Urothelium cell line (cell line): ENCODE results near the gene SRI.
"Not testable (repeated sequence)": the region's sequence is repeated elsewhere in the genome, so short reads cannot be mapped to it uniquely, and the experiment has no call there.

Experiments used
- DNase-seq: peaks from one replicate; pipeline ENCODE4 v3.0.0; 2011; ENCODE audit warnings: low spot score, mixed read lengths
- FAIRE-seq: peaks from 2 replicates; lab custom pipeline; 2011; peaks lifted over from hg19 to GRCh38; lab: Jason Lieb, UNC

SRI gene

GRCh38 chr7:88219781-88220747, at the start of gene SRI:
Gene SRI, minus strand, starts transcription at chr7:88220038. Its CDS starts 12 bp downstream, at chr7:88220026.
- FAIRE-seq (peak; percentile 99), DNase-seq (peak; percentile 98)

DNA sequence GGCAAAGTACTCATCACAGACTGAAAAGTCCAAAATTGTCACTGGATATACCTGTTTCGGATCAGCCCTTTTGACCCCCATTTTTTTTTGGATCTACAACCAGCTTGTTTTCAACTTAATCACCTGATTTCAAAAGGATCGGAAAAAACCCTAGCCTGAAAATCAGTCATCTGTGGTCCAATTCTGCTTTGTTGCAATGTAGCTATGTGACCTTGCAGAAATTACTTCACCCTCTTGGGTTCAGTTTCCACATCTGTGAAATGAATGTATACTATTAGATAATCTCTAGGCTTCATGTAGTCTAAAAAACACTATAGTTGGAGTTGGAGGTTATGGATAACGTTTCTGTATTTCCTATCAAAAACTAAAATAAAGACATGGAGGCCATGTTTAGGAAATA, 49.7 kb upstream of the SRI start:
- no peak for DNase-seq
- no peak for FAIRE-seq

DNA sequence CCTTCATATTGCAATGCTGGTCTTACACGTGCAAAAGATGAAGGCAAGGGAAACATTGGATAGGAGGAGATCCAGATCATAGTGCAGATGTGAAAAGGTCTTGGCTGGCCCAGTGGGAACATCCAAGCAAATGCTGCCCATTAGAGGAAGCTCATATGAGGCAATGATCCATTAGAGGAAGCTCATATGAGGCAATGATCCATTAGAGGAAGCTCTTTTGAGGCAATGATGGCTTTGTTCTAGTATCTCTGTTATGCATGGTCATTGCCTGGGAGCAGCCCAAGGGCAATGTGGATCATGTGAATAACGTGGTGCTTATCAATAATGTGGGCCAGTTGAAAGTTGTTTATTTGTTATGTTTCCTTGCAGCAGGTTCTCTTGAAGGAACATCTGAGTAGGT, 49.0 kb upstream of the SRI start:
- peak; percentile 13 for FAIRE-seq
- DNase-seq = no peak

- DNase-seq (no peak), FAIRE-seq (no peak)
These were observed 48.2 kb upstream of the SRI start for GRCh38 chr7:88268051-88268450.

DNA sequence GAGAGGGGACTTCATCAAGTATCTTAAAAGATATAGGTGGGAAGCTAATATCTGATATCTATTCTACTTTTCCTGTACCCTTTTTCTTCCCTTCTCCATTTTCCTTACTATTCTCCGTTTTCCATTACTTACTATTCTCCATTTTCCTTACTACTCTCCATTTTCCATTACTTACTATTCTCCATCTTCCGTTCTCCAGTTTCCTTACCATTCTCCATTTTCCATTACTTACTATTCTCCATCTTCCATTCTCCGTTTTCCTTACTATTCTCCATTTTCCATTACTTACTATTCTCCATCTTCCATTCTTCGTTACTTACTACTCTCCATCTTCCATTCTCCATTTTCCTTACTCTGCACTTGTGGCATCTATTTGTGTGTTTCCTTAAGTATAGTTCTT, 47.6 kb upstream of the SRI start:
- peak; percentile 40 for FAIRE-seq
- DNase-seq = no peak

DNA sequence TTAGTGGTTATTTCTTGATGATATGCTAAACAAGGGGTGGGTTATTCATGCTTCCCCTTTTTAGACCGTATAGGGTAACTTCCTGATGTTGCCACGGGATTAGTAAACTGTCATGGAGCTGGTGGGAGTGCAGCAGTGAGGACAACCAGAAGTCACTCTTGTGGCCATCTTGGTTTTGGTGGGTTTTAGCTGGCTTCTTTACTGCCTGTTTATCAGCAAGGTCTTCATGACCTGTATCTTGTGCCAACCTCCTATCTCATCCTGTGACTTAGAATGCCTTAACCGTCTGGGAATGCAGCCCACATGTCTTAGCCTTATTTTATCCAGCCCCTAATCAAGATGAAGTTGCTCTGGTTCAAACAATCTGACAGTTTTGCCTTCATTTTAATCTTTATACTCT, 45.1 kb upstream of the SRI start:
- not testable (repeated sequence) for DNase-seq, FAIRE-seq

DNA sequence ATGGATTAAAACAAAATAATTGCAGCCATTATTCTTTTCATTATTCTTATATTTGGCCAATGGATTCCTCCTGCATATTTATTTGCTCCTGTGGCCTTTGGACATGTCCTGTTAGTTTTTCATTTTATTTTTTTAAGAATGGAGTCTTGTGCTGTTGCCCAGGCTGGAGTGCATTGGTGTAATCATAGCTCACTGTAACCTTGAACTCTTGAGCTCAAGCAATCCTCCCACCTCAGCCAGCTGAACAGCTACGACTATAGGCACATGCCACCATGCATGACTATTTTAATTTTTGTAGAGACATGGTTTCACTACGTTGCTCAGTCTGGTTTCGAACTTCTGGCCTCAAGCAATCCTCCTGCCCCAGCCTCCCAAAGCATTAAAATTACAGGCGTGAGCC, 42.7 kb upstream of the SRI start:
- FAIRE-seq = peak; percentile 23
- no peak for DNase-seq

- no peak for DNase-seq
- no peak for FAIRE-seq
These were observed 40.9 kb upstream of the SRI start for GRCh38 chr7:88260719-88261118.

DNA sequence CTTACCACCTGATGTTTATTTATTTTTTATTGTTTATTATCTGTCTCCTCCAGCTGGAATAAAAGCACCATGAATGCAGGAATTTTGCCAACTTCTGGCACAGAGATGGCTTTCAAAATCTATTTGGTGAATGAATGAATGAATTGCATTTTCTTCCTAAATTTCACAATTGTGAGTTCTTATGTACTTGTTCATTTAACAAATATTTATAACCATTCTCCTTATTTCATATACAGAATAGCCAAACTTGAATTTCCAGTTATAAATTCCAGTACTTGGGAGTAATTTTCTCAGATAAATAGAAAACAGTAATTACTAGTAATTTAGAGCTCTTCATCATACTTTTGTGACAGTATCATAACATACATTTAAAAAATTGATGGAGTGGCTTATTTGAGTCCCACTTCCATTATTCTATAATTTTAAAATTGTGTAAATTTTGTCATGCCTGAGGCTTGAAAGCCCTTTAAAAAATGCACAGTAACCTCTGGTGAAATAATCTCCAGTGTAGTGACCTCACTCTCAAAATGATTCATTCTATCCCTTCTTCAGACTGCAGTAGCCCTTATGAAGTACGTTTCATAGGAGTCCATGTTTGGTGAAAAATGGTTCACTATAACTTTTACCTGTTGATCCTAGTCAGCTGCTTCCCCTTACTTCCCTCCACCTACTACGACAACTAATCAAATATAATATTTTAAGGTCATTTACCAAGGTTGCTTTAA, 40.0 kb upstream of the SRI start:
- FAIRE-seq = no peak
- no peak for DNase-seq

- FAIRE-seq = not testable (repeated sequence)
These were observed 38.5 kb upstream of the SRI start for GRCh38 chr7:88258296-88258695.

DNA sequence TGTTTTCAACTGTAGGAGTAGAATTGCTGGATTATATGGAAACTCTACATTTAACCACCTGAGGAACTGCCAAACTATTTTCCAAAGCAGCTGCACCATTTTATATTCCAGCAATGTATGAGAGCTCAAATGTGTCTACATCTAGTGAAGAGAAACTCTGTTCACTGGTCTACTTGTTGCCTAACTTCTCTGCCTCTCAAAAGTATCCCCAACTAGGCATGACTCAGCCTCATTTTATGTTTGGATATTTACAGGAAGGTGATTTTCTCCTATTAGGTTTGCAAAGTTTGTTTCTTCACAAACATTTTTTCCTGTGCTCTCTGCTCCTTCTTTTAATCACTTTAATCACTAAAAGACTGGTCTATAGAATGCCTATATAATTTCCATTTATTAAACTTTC, 37.1 kb upstream of the SRI start:
- FAIRE-seq (peak; percentile 75), DNase-seq (no peak)

More at GRCh38 chr7:88258296-88258695, 38.5 kb upstream of the SRI start:
- DNase-seq = not testable (repeated sequence)

DNA sequence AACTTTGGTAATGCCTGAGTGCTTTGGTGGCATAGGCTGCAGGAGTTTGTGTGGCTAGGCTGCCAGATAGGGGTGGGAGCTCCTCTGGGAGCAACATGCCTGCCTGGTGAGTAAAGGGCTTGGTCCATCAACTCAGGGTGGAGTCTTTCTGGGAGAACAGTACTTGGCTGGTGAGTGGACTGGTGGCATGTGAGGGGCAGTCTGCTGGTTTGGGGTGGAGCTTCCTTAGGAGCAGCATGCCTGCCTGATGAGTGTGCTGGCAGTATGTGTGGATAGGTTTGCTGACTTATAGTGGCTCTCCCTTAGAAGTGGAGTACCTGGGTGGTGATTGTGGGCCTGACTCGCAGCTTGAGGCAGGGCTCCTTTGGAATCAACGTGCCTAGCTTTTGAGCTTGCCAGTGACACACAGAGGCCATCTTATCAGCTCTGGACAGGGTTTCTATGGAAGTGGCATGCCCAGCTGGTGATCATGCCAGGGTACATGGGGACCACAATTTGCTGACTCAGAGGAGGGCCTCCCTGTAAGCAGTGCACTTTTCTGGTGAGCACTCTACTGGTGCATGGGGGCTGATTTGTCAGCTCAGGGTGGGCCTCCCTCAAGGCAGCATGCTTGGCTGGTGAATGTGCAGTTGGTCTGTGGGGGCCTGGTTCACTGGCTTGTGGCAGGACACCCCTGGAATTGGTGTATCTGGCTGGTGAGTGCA, 35.0 kb upstream of the SRI start:
- FAIRE-seq = peak; percentile 98
- peak; percentile 89 for DNase-seq

DNA sequence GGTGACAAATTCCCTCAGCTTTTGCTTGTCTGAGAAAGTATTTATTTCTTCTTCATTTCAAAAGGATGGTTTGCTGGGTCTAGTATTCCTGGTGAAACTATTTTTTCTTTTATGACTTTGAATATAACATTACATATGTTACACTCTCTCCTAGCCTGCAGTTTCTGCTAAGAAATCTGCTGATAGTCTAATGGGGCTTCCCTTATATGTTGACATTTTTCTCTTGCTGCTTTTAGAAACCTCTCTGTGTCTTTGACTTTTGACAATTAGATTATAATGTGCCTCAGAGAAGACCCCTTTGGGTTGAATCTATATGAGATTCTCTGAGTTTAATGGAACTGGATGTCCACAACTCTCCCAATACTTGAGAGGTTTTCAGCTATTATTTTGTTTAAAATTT, 33.8 kb upstream of the SRI start:
- DNase-seq (no peak), FAIRE-seq (no peak)

GRCh38 chr7:88244258-88244657, 24.4 kb upstream of the SRI start:
- DNase-seq = no peak
- no peak for FAIRE-seq

- DNase-seq (peak; percentile 58), FAIRE-seq (peak; percentile 44)
These were observed 23.6 kb upstream of the SRI start for GRCh38 chr7:88243345-88243909.

GRCh38 chr7:88239852-88240251, 20.0 kb upstream of the SRI start:
- FAIRE-seq = no peak

DNA sequence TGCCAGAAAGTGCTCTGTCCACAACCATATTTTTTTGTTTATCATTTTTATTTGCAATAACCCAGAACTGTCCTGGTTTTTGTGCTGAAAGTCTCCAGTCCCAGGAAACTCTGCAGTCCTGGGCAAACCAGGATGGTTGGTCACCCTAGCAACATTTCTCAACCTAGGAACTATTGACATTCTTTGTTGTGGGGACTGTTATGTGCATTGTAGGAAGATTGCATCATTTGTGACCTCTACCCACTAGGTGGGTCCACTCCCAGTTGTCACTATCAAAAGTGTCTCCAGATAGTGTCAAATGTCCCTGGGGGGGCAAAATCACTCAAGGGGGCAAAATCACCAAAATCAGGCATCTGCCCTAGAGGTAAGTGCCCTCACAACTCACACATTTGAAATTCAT, 14.0 kb upstream of the SRI start:
- FAIRE-seq = no peak
- no peak for DNase-seq

More at GRCh38 chr7:88239852-88240251, 20.0 kb upstream of the SRI start:
- no peak for DNase-seq

DNA sequence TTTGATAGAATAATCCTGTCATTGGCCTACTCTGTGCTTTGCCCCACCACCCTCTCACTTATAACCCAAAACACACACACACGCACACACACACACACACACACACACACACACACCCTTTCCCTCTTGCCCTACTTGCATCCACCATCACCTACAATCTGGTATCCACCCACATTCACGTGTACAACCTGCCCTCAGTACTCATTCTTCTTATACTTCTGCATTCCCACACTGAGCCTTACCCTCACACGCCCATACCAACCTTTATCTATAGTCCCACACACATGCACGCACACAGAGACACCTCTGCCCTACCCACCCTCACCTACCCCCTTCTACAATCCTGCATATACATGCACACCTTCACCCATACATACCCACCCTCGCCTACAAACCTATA, 10.8 kb upstream of the SRI start:
- FAIRE-seq = peak; percentile 84
- no peak for DNase-seq

DNA sequence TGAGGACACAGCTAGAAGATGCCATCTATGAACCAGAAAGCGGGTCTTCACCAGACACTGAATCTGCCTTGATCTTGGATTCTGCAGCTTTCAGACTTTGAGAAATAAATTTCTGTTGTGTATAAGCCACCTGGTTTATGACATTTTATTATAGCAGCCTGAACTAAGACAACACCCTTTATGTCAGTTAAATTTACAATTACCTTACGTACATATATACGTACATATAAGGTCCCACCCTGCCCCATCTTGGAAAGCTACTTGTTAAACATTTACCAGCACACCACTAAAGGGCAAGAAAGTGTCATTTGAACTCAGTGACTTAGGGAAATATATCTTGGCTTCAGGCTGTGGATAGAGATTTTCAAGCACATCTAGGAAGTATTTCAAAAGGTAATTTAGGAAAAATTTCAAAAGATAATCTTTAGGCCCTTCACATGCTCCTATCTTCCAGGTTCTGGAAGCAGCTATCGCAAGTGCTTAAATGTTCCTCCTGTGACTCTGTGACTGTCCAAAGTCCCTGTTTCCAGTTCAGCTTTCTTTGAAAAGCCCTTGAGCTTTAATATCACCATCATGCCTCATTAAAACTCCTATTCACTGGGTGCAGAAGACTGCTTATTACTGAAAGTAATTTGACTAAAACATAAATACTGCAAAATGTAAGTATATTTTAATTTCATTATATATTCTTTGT, 9.6 kb upstream of the SRI start:
- DNase-seq = no peak
- no peak for FAIRE-seq

DNA sequence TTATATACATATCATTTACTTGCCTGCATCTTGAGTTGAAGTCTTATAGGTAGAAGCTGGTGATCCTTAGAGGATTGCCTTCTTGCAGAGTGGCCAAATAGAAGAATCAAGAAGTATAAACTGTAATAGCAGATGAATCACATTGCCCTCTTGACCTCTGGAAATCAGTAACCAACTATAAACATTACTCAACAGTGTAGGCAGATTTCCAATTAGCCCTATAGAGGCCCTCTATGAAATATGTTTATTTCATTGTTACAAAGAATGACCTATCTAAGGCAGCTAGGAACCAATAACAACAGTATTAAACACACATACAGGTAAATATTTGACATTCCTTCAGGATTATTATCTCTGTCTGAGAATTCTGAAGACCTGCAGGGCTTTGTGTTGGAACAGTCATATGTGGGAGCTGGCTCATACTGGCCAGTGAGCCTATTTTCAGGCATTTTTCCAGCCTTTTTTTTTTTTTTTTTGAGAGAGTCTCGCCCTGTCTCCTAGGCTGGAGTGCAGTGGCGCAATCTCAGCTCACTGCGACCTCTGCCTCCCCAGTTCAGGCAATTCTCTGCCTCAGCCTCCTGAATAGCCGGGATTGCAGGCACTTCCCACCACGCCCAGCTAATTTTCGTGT, 7.2 kb upstream of the SRI start:
- FAIRE-seq = peak; percentile 59
- peak; percentile 84 for DNase-seq
